ENCODE measurements around the gene AGBL1. TPM values are rescaled to one million over a fixed set of nuclear protein-coding genes. Genes with fewer than 3 reads are reported as not detected.

Gene AGBL1
- total RNA-seq, 4 donors from 2014 or later: 0.40 TPM; not detected in 3

DNA sequence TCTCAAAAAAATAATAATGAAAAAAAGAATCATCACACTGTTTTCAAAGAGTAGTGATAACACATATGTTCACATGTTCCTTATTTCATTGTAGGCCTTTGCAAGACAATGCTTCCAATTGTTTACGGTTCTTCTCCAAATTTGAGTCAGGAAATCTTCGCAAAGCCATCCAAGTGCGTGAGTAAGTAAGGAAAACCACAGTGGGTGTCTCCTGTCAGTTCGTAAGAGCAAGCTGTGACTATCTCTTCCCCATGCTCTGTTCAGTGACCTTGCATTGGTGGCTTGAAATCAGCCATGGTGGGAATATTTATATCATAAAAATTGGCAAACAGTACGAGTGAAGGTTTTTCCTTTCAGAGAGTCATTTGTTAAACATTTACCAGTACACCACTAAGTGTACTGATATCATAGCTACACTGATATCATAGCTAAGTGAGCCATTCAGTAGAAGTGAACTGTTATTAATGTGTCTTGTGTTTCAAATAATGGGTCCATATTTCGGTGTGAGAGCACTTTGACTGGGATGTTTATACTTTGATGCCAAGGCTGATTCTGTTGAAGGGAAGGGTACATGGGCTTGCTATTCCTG lies 187.3 kb downstream of the AGBL1 start:
- Histone ChIP-seq H3K9me3 (no peaks in the 10 kb centered on the region), H3K36me3 (no peaks in the 10 kb centered on the region), H3K4me3 (no peak overlapping the region), H3K27ac (no peak overlapping the region), H3K27me3 (no peaks in the 10 kb centered on the region), H3K4me1 (no peaks in the 10 kb centered on the region)
- TF ChIP-seq POLR2A (IDR thresholded peaks at IDR 0.05): no peak
- TF ChIP-seq CTCF (IDR thresholded peaks at IDR 0.05): no peak
- no peak for DNase-seq

- H3K4me3 ChIP-seq: no peak overlapping the region
- H3K36me3 ChIP-seq: no peaks in the 10 kb centered on the region
- no peak overlapping the region for H3K27ac ChIP-seq
- DNase-seq: no peak
- H3K9me3 ChIP-seq: no peaks in the 10 kb centered on the region
- H3K4me1 ChIP-seq: no peaks in the 10 kb centered on the region
- TF ChIP-seq CTCF (IDR thresholded peaks at IDR 0.05) (no peak), POLR2A (IDR thresholded peaks at IDR 0.05) (no peak)
- H3K27me3 ChIP-seq: no peaks in the 10 kb centered on the region
Measured at GRCh38 chr15:86267892-86268291, 188.2 kb downstream of the AGBL1 start.

GRCh38 chr15:86268558-86268957 lies 188.9 kb downstream of the AGBL1 start:
- Histone ChIP-seq H3K27ac (no peak overlapping the region), H3K4me1 (no peaks in the 10 kb centered on the region), H3K36me3 (no peaks in the 10 kb centered on the region), H3K4me3 (no peak overlapping the region), H3K27me3 (no peaks in the 10 kb centered on the region), H3K9me3 (no peaks in the 10 kb centered on the region)
- TF ChIP-seq CTCF (IDR thresholded peaks at IDR 0.05) (no peak), POLR2A (IDR thresholded peaks at IDR 0.05) (no peak)
- DNase-seq: no peak

GRCh38 chr15:86273309-86273708 lies 193.6 kb downstream of the AGBL1 start:
- no peaks in the 10 kb centered on the region for H3K9me3 ChIP-seq
- no peak for DNase-seq
- no peaks in the 10 kb centered on the region for H3K36me3 ChIP-seq
- H3K4me3 ChIP-seq: no peak overlapping the region
- no peak for TF ChIP-seq POLR2A (IDR thresholded peaks at IDR 0.05)
- no peak for TF ChIP-seq CTCF (IDR thresholded peaks at IDR 0.05)
- H3K27ac ChIP-seq: no peak overlapping the region
- no peaks in the 10 kb centered on the region for H3K27me3 ChIP-seq
- no peaks in the 10 kb centered on the region for H3K4me1 ChIP-seq

- no peak overlapping the region for H3K27ac ChIP-seq
- no peak for TF ChIP-seq CTCF (IDR thresholded peaks at IDR 0.05)
- no peak for TF ChIP-seq POLR2A (IDR thresholded peaks at IDR 0.05)
- no peaks in the 10 kb centered on the region for H3K9me3 ChIP-seq
- H3K4me3 ChIP-seq: no peak overlapping the region
- H3K36me3 ChIP-seq: no peaks in the 10 kb centered on the region
- DNase-seq: no peak
- H3K27me3 ChIP-seq: no peaks in the 10 kb centered on the region
- H3K4me1 ChIP-seq: no peaks in the 10 kb centered on the region
Measured at GRCh38 chr15:86275361-86275760, 195.7 kb downstream of the AGBL1 start.

DNA sequence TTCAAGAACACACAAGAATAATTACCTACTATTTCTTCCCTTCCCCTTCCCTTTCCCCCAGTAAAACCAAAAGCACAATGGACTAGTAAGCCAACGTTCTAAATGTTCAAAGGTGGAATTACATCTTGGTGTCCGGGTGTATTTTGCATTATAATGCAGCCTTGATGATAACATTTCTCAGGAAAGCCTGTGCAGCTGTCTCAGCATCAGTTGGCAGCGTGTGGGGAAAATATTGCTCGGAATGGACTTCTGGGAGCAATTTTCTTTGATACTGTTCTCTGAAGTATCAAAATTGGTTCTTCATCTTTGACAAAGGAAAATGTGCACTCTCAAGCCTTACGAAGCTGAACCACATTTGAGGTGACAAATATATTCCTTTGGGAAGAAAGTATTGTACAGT lies 198.9 kb downstream of the AGBL1 start:
- DNase-seq: no peak
- no peaks in the 10 kb centered on the region for H3K36me3 ChIP-seq
- no peaks in the 10 kb centered on the region for H3K9me3 ChIP-seq
- no peak overlapping the region for H3K27ac ChIP-seq
- H3K4me1 ChIP-seq: no peaks in the 10 kb centered on the region
- TF ChIP-seq POLR2A (IDR thresholded peaks at IDR 0.05) (no peak), CTCF (IDR thresholded peaks at IDR 0.05) (no peak)
- no peak overlapping the region for H3K4me3 ChIP-seq
- no peaks in the 10 kb centered on the region for H3K27me3 ChIP-seq

Measured in Peyer's patch (tissue), 4 donors.